Adipocyte (in vitro differentiated cells): ENCODE measurements around the gene FN3K.
"Not testable (repeated sequence)": the region's sequence is repeated elsewhere in the genome, so short reads cannot be mapped to it uniquely, and the experiment has no call there.

Experiments used
- DNase-seq: peaks from one replicate; pipeline ENCODE4 v3.0.0-alpha.2; 2015; ENCODE audit warnings: low read depth
- H3K27me3 ChIP-seq: replicated peaks from 2 replicates; pipeline ENCODE4 v1.7.0; 2013; ENCODE audit warnings: mild to moderate bottlenecking, low read length, moderate library complexity; ENCODE audit not compliant: control insufficient read depth, insufficient read depth
- H3K36me3 ChIP-seq: 2 replicates; pipeline ENCODE4 v1.7.0; 2013; ENCODE audit warnings: low read length, mild to moderate bottlenecking, moderate library complexity; ENCODE audit not compliant: control insufficient read depth, insufficient read depth, severe bottlenecking
- H3K4me1 ChIP-seq: 2 replicates; pipeline ENCODE4 v1.7.0; 2013; ENCODE audit warnings: mild to moderate bottlenecking, low read length, moderate library complexity; ENCODE audit not compliant: control insufficient read depth, insufficient read depth
- H3K4me3 ChIP-seq: 2 replicates; pipeline ENCODE4 v1.7.0; 2013; ENCODE audit warnings: mild to moderate bottlenecking, low read length, moderate library complexity
- H3K9ac ChIP-seq: 2 replicates; pipeline ENCODE4 v1.7.0; 2013; ENCODE audit warnings: mild to moderate bottlenecking, low read length, moderate library complexity
- H3K9me3 ChIP-seq: 2 replicates; pipeline ENCODE4 v1.7.0; 2013; ENCODE audit warnings: mild to moderate bottlenecking, low read length, moderate library complexity; ENCODE audit not compliant: control insufficient read depth

Gene FN3K

DNA sequence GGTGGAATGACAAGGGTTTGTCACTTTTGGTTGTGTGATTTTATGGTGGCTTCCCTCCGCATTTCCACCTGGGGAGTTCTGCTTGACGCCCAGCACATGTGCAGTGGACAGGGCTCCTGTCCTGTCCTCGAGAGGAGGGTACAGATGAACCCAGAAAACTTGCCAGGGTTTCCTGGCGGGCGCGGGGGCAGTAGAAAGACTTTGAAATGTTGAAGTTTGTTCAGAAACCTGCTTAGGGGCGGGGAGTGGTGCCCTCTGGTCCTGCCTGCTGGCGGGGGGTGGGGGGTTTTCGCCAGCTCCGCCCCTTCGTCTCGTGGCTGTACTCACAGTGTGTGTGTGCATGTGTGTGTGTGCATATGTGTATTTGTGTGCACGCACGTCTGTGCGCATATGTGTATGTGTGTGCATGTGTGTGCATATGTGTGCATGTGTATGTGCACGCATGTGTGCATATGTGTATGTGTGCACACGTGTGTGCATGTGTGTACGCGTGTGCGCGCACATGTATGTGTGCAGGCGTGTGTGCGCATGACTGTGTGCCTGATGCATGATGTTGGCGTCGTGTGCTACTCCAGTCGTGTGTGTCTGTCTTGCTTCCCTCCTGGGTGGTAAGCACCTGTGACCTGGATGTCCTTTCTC lies 12.1 kb upstream of the FN3K start:
- H3K27me3 ChIP-seq = no peaks in the 10 kb centered on the region
- no peak overlapping the region for H3K9ac ChIP-seq
- no peaks in the 10 kb centered on the region for H3K9me3 ChIP-seq
- no peaks in the 10 kb centered on the region for H3K4me1 ChIP-seq
- peaks cover 40% of the 10 kb centered on the region for H3K36me3 ChIP-seq
- H3K4me3 ChIP-seq = no peak overlapping the region
- DNase-seq = no peak

DNA sequence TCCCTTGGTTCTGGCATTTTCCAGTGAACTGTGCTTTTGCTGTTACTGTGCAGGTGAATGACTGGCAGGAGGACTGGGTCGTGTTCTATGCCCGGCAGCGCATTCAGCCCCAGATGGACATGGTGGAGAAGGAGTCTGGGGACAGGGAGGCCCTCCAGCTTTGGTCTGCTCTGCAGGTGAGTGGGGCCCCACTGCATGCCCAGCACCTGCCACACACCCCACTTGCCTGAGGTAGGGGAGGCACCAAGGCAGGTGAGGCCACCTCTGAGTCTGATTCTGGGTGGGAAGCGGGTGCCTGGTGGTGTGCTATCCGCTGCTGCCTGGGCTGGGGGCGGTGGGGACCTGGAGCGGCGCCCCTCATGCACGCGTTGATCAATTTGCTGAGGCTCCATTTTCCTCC lies 9.0 kb upstream of the FN3K start:
- Histone ChIP-seq H3K9ac (no peak overlapping the region), H3K4me1 (no peaks in the 10 kb centered on the region), H3K27me3 (no peaks in the 10 kb centered on the region), H3K4me3 (no peak overlapping the region), H3K9me3 (no peaks in the 10 kb centered on the region), H3K36me3 (peaks cover 33% of the 10 kb centered on the region)
- no peak for DNase-seq

DNA sequence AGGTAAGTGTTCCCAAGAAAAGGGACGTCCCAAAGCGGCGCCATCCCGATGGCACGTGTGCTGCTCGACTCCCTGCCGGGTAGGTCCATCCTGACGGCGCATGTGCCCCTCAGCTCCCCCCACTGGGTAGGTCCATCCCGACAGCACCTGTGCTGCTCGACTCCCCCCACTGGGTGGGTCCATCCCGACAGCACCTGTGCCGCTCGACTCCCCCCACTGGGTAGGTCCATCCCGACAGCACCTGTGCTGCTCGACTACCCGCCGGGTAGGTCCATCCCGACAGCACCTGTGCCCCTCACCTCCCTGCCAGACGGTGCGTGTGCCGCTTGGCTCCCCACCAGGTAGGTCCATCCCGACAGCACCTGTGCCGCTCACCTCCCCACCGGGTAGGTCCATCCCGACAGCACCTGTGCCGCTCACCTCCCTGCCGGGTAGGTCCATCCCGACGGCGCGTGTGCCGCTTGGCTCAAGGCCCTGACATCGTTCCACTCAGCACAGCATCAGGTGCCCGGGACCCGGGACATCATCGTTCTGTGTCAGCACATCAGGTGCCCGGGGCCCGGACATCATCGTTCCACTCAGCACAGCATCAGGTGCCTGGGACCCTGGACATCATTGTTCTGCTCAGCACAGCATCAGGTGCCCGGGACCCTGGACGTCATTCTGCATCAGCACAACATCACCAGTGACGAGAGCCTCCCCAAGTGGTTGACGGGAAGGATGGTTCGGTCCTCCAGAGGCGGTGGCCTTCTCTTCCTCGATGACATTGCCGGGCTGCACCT lies 5.7 kb upstream of the FN3K start:
- no peaks in the 10 kb centered on the region for H3K9me3 ChIP-seq
- H3K4me1 ChIP-seq = no peaks in the 10 kb centered on the region
- H3K27me3 ChIP-seq = no peaks in the 10 kb centered on the region
- no peak for DNase-seq
- no peak overlapping the region for H3K9ac ChIP-seq
- peaks cover 23% of the 10 kb centered on the region for H3K36me3 ChIP-seq
- H3K4me3 ChIP-seq = no peak overlapping the region

DNA sequence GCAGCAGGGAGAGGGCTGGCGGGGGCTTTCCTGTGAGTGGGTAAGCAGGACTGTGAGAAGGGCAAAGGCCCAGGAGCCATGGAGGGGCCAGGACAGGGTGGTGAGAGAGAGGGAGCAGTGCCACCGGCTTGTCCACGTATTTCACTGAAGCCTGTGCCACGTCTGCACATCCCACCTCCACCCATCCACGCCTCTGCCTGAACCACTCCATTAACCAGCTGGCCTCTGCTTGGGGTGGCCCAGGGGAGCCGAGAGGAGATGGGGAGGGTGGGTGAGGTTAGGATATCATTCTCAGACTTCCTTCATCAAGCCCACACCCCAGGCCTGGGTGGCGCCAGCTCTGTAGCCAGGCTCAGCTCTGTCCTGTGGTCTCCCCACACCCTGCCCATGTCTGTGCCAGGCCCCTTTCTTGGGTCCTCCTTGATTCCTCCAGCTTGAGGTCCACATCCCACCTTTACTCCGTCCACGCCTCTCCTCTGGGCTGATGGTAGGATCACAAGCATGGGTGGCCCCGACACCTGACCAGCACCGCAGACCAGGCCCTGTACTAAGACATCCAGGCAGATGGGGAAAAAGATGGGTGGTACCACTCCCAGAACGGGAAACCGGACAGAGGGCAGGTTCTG lies 3.2 kb upstream of the FN3K start:
- H3K36me3 ChIP-seq = peaks cover 12% of the 10 kb centered on the region

DNA sequence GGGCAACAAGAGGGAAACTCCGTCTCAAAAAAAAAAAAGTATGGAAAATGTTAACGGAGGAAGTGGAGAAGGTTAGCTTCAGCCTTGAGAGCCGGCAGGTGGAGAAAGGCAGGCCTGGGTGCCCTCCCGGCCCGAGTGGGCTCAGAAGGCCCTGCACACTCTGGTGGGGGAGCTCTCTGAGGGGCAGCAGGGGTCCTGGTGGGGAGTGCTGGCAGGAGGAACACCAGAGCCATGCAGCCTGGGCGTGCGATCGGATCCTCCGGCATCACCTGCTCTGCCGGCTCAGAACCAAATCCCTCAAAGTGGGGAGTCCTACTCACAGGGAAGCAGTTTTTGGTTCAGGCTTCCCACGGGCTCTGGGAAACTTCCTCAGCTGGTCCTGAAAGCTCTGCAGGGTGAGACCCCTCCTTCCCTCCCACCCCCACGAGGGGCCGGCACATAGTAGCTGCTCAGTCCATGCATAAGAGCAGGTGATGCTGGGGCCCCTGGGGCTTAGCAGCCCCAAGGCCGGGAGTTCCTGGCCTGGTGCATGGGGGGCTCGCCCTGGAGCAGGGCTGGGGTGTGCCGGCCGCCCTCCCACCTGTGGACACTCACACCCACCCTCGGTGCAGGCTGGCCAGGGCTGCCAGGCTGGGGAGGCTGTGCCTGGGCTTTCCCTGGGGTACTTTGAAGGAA lies 1.2 kb downstream of the FN3K start:
- H3K36me3 ChIP-seq = peaks cover 10% of the 10 kb centered on the region
- no peak for DNase-seq
- H3K4me1 ChIP-seq = peaks cover 9% of the 10 kb centered on the region
- no peaks in the 10 kb centered on the region for H3K27me3 ChIP-seq
- H3K9ac ChIP-seq = no peak overlapping the region
- no peak overlapping the region for H3K4me3 ChIP-seq
- peaks cover 8% of the 10 kb centered on the region for H3K9me3 ChIP-seq

More for the DNA sequence above, 3.2 kb upstream of the FN3K start:
- H3K4me1 ChIP-seq = peaks cover 3% of the 10 kb centered on the region
- no peak for DNase-seq
- H3K9ac ChIP-seq = no peak overlapping the region
- H3K4me3 ChIP-seq = no peak overlapping the region
- no peaks in the 10 kb centered on the region for H3K27me3 ChIP-seq
- no peaks in the 10 kb centered on the region for H3K9me3 ChIP-seq

DNA sequence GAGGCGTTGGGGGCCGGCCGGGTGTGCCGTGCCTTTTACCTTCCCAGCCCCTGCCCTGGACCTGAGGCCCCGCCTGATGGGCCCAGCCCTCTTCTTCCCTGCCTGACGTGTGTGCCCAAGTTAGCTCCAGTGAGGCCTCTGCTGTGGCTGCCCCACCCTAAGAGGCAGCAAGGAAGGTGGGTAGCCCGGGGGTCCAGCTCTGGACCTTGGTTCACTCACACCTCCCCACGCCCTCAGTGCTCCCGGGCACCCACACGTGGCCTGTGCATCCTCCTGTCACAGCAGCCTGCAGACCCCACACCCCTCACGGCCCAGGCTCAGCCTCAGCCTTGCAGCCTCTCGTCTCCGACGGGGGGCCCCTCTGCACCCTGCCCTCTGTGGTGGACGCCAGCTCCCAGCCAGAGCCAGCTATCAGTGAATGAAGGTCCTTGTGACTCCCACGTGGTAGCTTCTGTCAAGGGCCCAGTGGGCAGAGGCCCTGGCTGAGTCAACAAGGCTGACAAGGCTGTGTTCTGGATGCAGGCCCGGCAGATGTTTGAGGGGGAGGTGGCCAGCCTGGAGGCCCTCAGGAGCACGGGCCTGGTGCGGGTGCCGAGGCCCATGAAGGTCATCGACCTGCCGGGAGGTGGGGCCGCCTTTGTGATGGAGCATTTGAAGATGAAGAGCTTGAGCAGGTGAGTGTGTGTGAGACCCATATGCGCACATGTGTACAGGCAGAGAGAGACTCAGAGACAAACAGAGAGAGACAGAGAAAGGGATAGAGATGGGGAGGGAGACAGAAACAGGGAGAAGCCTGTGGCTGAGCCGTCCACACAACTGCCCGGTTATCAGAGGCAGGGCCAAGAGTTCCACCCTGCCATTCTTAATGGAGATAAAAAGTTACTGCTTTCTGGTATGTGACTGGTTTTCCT lies 2.8 kb downstream of the FN3K start:
- peaks cover 14% of the 10 kb centered on the region for H3K36me3 ChIP-seq
- no peak for DNase-seq

DNA sequence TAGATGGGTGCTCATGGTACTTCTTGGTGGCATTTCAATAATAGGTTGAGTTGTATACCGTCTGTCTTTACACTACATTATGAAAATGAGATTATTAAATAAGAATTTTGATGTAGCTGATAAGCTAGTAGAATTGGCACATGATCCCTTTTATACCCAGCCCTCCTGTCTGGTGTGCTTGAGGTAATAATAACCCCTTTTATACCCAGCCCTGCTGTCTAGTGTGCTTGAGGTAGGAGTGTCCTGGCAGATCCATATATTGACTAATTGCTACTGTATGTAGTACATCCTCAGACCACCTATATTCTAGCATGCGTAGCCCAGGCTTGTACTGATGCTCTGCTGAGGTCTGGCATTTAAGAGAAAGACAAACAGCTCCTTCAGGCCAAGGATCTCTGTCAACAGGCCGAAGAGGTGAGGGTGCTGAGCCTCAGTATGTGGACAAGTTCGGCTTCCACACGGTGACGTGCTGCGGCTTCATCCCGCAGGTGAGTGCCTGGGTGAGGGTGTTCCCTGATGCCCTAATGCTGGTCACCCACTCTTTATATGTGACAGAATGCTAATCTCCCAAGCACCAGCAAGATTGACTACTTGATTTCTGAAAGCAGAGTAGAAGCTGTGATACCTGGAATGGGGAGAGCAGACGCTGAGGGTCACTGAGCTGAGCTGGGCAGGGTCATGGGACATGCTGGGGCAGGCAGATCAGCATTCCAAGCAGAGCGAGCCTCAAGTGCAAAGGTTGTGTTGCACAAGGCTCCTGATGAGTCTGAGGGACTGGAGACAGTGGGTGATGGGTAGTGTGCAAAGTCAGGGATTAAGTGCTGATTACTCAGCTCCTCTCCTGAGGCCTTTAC lies 5.7 kb downstream of the FN3K start:
- Histone ChIP-seq H3K27me3 (no peaks in the 10 kb centered on the region), H3K9ac (no peak overlapping the region), H3K4me1 (peaks cover 7% of the 10 kb centered on the region), H3K9me3 (peaks cover 10% of the 10 kb centered on the region), H3K36me3 (peaks cover 18% of the 10 kb centered on the region), H3K4me3 (no peak overlapping the region)
- no peak for DNase-seq

More for the DNA sequence above, 2.8 kb downstream of the FN3K start:
- Histone ChIP-seq H3K27me3 (no peaks in the 10 kb centered on the region), H3K4me3 (no peak overlapping the region), H3K9ac (no peak overlapping the region), H3K4me1 (peaks cover 10% of the 10 kb centered on the region), H3K9me3 (peaks cover 8% of the 10 kb centered on the region)

DNA sequence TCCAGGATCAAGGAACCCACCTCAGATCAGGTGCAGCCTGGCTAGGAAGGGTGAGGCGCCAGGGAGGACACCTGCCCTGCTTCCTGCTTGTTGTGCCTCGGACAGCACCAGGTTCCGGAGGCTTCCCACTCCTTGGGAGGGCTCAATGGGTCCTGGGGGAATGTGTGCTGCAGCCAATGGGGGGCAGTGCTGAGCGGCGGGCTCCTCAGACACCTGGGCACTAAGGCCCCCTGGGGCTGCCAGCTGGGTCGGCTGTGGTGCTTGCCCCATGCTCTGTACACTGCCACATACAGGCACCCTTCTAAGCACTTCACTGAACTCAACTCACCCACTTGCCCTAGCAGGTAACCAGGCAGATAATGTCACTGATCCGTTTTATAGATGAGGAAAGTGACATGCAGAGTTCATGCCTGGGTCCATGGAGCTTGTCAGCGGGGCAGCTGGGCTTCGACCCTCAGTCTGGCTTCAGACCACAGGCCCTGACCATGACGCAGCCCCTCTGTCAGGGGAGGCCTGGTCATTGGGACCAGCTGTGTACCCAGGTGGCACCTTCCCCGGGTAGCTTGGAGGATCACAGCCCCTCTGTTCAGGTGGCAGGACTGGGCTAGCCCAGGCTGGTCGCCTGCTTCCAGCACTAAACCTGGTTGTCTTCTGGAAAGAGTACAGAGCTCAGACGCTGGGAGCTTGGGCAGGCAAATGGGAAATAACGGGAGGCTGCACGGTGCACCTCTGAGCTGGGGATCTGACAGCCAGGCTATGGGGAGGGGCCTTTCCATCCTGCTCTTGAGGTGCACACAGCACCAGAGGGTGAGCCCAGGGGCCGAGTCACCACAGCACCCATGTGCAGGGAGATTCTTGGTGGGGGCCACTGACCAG lies 8.2 kb downstream of the FN3K start:
- peaks cover 17% of the 10 kb centered on the region for H3K9me3 ChIP-seq
- H3K4me3 ChIP-seq = no peak overlapping the region
- H3K27me3 ChIP-seq = no peaks in the 10 kb centered on the region
- no peak for DNase-seq
- peaks cover 7% of the 10 kb centered on the region for H3K4me1 ChIP-seq
- no peak overlapping the region for H3K9ac ChIP-seq
- H3K36me3 ChIP-seq = peaks cover 18% of the 10 kb centered on the region

DNA sequence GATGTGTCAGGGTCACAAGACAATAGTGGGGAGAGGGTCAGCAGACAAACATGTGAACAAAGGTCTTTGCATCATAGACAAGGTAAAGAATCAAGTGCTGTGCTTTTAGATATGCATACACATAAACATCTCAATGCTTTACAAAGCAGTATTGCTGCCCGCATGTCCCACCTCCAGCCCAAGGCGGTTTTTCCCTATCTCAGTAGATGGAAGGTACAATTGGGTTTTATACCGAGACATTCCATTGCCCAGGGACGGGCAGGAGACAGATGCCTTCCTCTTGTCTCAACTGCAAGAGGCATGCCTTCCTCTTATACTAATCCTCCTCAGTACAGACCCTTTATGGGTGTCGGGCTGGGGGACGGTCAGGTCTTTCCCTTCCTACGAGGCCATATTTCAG lies 9.3 kb downstream of the FN3K start:
- H3K4me1 ChIP-seq, DNase-seq, H3K9ac ChIP-seq, H3K27me3 ChIP-seq, H3K4me3 ChIP-seq: not testable (repeated sequence)
- Histone ChIP-seq H3K9me3 (peaks cover 17% of the 10 kb centered on the region), H3K36me3 (peaks cover 18% of the 10 kb centered on the region)
